OCI-LY1 (cell line): ENCODE results near the gene SYT6.

Experiments
- H2AFZ ChIP-seq: fragments of 200-600 bp; sonication (generic), shearing (Covaris generic); 2 replicates; pipeline ENCODE4 v1.6.0; 2014; ENCODE audit warnings: antibody characterized with exemption, mild to moderate bottlenecking, low read length
- H3F3A ChIP-seq: fragments of 200-600 bp; sonication (generic), shearing (Covaris generic); 2 replicates; pipeline ENCODE4 v1.6.0; 2014; ENCODE audit warnings: mild to moderate bottlenecking, antibody characterized with exemption, low read length, moderate library complexity; ENCODE audit not compliant: insufficient read depth
- H3K27ac ChIP-seq: fragments of 200-600 bp; sonication (generic); 2 replicates; pipeline ENCODE4 v1.5.1; 2014; ENCODE audit warnings: low read length, mixed run types, mild to moderate bottlenecking, low read depth; ENCODE audit not compliant: poor library complexity, severe bottlenecking
- H3K27me3 ChIP-seq: fragments of 200-600 bp; sonication (generic); 2 replicates; pipeline ENCODE4 v1.6.0; 2014; ENCODE audit warnings: antibody characterized with exemption, mild to moderate bottlenecking, low read length, moderate library complexity; ENCODE audit not compliant: insufficient read depth
- H3K36me3 ChIP-seq: fragments of 200-600 bp; sonication (generic); 2 replicates; pipeline ENCODE4 v1.6.1; 2014; ENCODE audit warnings: mild to moderate bottlenecking, antibody characterized with exemption, low read length, moderate library complexity, mixed read lengths; ENCODE audit not compliant: insufficient read depth
- H3K4me1 ChIP-seq: fragments of 200-600 bp; sonication (generic); 2 replicates; pipeline ENCODE4 v1.5.1; 2014; ENCODE audit warnings: mild to moderate bottlenecking, low read length, moderate library complexity; ENCODE audit not compliant: insufficient read depth, severe bottlenecking
- H3K4me2 ChIP-seq: fragments of 200-600 bp; sonication (generic), shearing (Covaris generic); 2 replicates; pipeline ENCODE4 v1.6.1; 2014; ENCODE audit warnings: low read length
- H3K4me3 ChIP-seq: fragments of 200-600 bp; sonication (generic); 2 replicates; pipeline ENCODE4 v1.5.1; 2014; ENCODE audit warnings: low read length, low read depth, mild to moderate bottlenecking, mixed read lengths; ENCODE audit not compliant: poor library complexity, severe bottlenecking
- H3K79me2 ChIP-seq: fragments of 200-600 bp; shearing (Covaris generic); 2 replicates; pipeline ENCODE4 v1.6.1; 2016; ENCODE audit warnings: mixed run types, low read length, mixed read lengths; ENCODE audit not compliant: insufficient read depth
- H3K9ac ChIP-seq: fragments of 200-600 bp; sonication (generic), shearing (Covaris generic); 2 replicates; pipeline ENCODE4 v1.6.1; 2014; ENCODE audit warnings: mild to moderate bottlenecking, low read length, mixed read lengths
- H3K9me2 ChIP-seq: fragments of 200-600 bp; sonication (generic), shearing (Covaris generic); 2 replicates; pipeline ENCODE4 v1.6.1; 2014; ENCODE audit warnings: low read depth, mild to moderate bottlenecking, low read length, mixed read lengths
- H3K9me3 ChIP-seq: fragments of 200-600 bp; shearing (Covaris generic); 2 replicates; pipeline ENCODE4 v1.6.1; 2014; ENCODE audit warnings: low read length, mixed read lengths
- H4K20me1 ChIP-seq: fragments of 200-600 bp; sonication (generic), shearing (Covaris generic); 2 replicates; pipeline ENCODE4 v1.6.0; 2016; ENCODE audit warnings: mild to moderate bottlenecking, low read length; ENCODE audit not compliant: insufficient read depth
- EZH2 ChIP-seq: fragments of 200-600 bp; sonication (generic), shearing (Covaris generic); IDR thresholded peaks from 2 replicates; pipeline ENCODE4 v1.8.0; 2017; ENCODE audit warnings: borderline replicate concordance, mixed run types, mild to moderate bottlenecking, antibody characterized with exemption, low read length, moderate library complexity, mixed read lengths
- TF ChIP-seq, protein P1 (sequence below): fragments of 200-600 bp; sonication (generic), shearing (Covaris generic); IDR thresholded peaks from 2 replicates; pipeline ENCODE4 v1.5.1; 2017; ENCODE audit warnings: mild to moderate bottlenecking, antibody characterized with exemption, low read length, moderate library complexity, mixed read lengths

The SYT6 gene

DNA sequence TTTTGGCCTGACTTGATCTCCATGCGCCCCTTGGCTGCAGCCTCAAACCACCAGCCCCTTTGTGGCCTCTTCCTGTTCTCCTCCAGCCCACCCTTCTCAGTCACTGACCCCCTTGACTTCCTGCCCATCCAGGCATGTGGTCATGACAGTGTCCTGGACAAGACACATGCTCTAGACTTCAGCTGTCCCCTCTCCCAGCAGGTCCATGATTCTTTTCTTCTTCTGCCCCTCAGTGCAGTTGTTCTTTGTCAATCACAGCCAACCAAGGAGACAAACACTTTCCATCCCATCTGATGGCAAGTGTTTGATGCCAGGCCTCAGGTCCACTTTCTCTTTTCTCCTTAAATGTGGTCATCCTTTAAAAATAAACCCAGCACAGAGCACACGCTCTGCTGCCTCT is 49.7 kb downstream of the SYT6 start:
- no peaks in the 10 kb centered on the region for H3K9me2 ChIP-seq
- H4K20me1 ChIP-seq: no peaks in the 10 kb centered on the region
- H3K4me3 ChIP-seq: no peak overlapping the region
- H3K4me1 ChIP-seq: no peaks in the 10 kb centered on the region
- H3K4me2 ChIP-seq: no peak overlapping the region
- no peak overlapping the region for H2AFZ ChIP-seq
- no peak overlapping the region for H3K27ac ChIP-seq
- H3K9me3 ChIP-seq: no peaks in the 10 kb centered on the region
- 0 out of 2 replicates have a peak, but pooled peaks cover 3% of the 10 kb centered on the region for H3K27me3 ChIP-seq
- H3K36me3 ChIP-seq: no peaks in the 10 kb centered on the region
- no peak for TF ChIP-seq EZH2
- TF ChIP-seq, protein P1, sequence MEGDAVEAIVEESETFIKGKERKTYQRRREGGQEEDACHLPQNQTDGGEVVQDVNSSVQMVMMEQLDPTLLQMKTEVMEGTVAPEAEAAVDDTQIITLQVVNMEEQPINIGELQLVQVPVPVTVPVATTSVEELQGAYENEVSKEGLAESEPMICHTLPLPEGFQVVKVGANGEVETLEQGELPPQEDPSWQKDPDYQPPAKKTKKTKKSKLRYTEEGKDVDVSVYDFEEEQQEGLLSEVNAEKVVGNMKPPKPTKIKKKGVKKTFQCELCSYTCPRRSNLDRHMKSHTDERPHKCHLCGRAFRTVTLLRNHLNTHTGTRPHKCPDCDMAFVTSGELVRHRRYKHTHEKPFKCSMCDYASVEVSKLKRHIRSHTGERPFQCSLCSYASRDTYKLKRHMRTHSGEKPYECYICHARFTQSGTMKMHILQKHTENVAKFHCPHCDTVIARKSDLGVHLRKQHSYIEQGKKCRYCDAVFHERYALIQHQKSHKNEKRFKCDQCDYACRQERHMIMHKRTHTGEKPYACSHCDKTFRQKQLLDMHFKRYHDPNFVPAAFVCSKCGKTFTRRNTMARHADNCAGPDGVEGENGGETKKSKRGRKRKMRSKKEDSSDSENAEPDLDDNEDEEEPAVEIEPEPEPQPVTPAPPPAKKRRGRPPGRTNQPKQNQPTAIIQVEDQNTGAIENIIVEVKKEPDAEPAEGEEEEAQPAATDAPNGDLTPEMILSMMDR: no peak
- no peak overlapping the region for H3K9ac ChIP-seq
- no peaks in the 10 kb centered on the region for H3F3A ChIP-seq
- no peaks in the 10 kb centered on the region for H3K79me2 ChIP-seq

DNA sequence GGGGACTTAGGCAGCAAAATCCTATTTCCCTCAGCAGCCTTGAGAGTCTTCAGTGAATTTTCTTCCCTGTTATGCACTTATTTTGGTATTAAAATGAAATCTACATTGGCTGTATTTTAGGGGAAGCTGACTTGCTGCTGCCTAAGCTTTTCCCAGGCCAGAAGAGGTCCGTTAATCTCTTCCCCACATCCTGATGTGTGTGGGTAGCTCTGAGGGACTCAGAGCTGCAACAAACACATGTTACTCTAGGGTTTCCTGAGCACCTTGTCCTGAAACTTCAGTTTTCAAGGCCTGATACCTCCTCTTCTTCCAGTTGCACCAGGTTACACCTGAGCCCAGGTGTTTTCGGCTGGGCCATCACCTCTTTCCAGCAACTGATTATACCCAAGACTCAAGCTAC is 51.5 kb downstream of the SYT6 start:
- no peak overlapping the region for H3K9ac ChIP-seq
- H3K36me3 ChIP-seq: no peaks in the 10 kb centered on the region
- H2AFZ ChIP-seq: no peak overlapping the region
- no peaks in the 10 kb centered on the region for H3K9me2 ChIP-seq
- 0 out of 2 replicates have a peak, but pooled peaks cover 3% of the 10 kb centered on the region for H3K27me3 ChIP-seq
- H3K27ac ChIP-seq: no peak overlapping the region
- no peak for TF ChIP-seq EZH2
- TF ChIP-seq, protein P1: no peak
- H3K9me3 ChIP-seq: no peaks in the 10 kb centered on the region
- no peaks in the 10 kb centered on the region for H4K20me1 ChIP-seq
- no peaks in the 10 kb centered on the region for H3F3A ChIP-seq
- H3K79me2 ChIP-seq: no peaks in the 10 kb centered on the region
- H3K4me2 ChIP-seq: no peak overlapping the region
- no peaks in the 10 kb centered on the region for H3K4me1 ChIP-seq
- H3K4me3 ChIP-seq: no peak overlapping the region

- Histone ChIP-seq H3K4me2 (no peak overlapping the region), H4K20me1 (no peaks in the 10 kb centered on the region), H3K9me3 (no peaks in the 10 kb centered on the region), H3K27ac (no peak overlapping the region), H3K9ac (no peak overlapping the region), H3K4me3 (no peak overlapping the region), H3K79me2 (no peaks in the 10 kb centered on the region), H3F3A (no peaks in the 10 kb centered on the region), H3K36me3 (no peaks in the 10 kb centered on the region), H3K4me1 (no peaks in the 10 kb centered on the region), H3K9me2 (no peaks in the 10 kb centered on the region), H3K27me3 (0 out of 2 replicates have a peak, but pooled peaks cover 3% of the 10 kb centered on the region), H2AFZ (no peak overlapping the region)
- TF ChIP-seq, protein P1: no peak
- TF ChIP-seq EZH2: no peak
These were observed 53.5 kb downstream of the SYT6 start for GRCh38 chr1:114100148-114100547.
